GM21786 (cell line): ENCODE results near the gene NAA30.

ENCODE experiments used
- ATAC-seq: cut with Tn5 transposase; IDR thresholded peaks from one replicate; pipeline ENCODE4 v1.9.1; 2021; ENCODE audit not compliant: unreplicated experiment

Gene NAA30

GRCh38 chr14:57392830-57393229, 2.4 kb downstream of the NAA30 start:
- no peak for ATAC-seq

- no peak for ATAC-seq
These were observed 10.4 kb downstream of the NAA30 start for GRCh38 chr14:57400556-57401494.

GRCh38 chr14:57401501-57401900, 11.1 kb downstream of the NAA30 start:
- no peak for ATAC-seq

- no peak for ATAC-seq
These were observed 11.9 kb downstream of the NAA30 start for GRCh38 chr14:57402173-57402852.

- no peak for ATAC-seq
These were observed 13.1 kb downstream of the NAA30 start for GRCh38 chr14:57403521-57403864.

GRCh38 chr14:57405562-57405961, 15.2 kb downstream of the NAA30 start:
- no peak for ATAC-seq

- no peak for ATAC-seq
These were observed 17.7 kb downstream of the NAA30 start for GRCh38 chr14:57408037-57408436.

- no peak for ATAC-seq
These were observed 18.2 kb downstream of the NAA30 start for GRCh38 chr14:57408634-57409033.

- no peak for ATAC-seq
These were observed 22.0 kb downstream of the NAA30 start for GRCh38 chr14:57412341-57412740.

- ATAC-seq: no peak
These were observed 23.5 kb downstream of the NAA30 start for GRCh38 chr14:57413849-57414248.

GRCh38 chr14:57417228-57417627, 26.8 kb downstream of the NAA30 start:
- ATAC-seq: no peak

- no peak for ATAC-seq
These were observed 28.6 kb downstream of the NAA30 start for GRCh38 chr14:57418999-57419398.

- no peak for ATAC-seq
These were observed 29.6 kb downstream of the NAA30 start for GRCh38 chr14:57420033-57420432.

GRCh38 chr14:57420986-57421385, 30.6 kb downstream of the NAA30 start:
- ATAC-seq: no peak

- ATAC-seq: no peak
These were observed 45.5 kb downstream of the NAA30 start for GRCh38 chr14:57435923-57436322.

- ATAC-seq: no peak
These were observed 71.5 kb downstream of the NAA30 start for GRCh38 chr14:57461777-57462320.

- ATAC-seq: no peak
These were observed 72.2 kb downstream of the NAA30 start for GRCh38 chr14:57462551-57462950.

- peak; percentile 86 for ATAC-seq
These were observed 73.8 kb downstream of the NAA30 start for GRCh38 chr14:57464008-57464730.
